ENCODE data around the gene WSCD1.

Gene WSCD1

GRCh38 chr17:6107791-6108190, 37.6 kb downstream of the WSCD1 start:
- DNase-seq (ENCODE audit: low read depth in 2 of 2), result no peak

- DNase-seq (ENCODE audit: low read depth in 2 of 2), result no peak
Observed at GRCh38 chr17:6108382-6108781, 38.2 kb downstream of the WSCD1 start.

GRCh38 chr17:6108987-6109386, 38.8 kb downstream of the WSCD1 start:
- no peak for DNase-seq (ENCODE audit: low read depth in 2 of 2)

GRCh38 chr17:6109536-6109935, 39.4 kb downstream of the WSCD1 start:
- DNase-seq (ENCODE audit: low read depth in 2 of 2), result no peak

GRCh38 chr17:6110088-6110487, 39.9 kb downstream of the WSCD1 start:
- no peak for DNase-seq (ENCODE audit: low read depth in 2 of 2)

- no peak for DNase-seq (ENCODE audit: low read depth in 2 of 2)
Observed at GRCh38 chr17:6110592-6110991, 40.4 kb downstream of the WSCD1 start.

- DNase-seq (ENCODE audit: low read depth in 2 of 2), result no peak
Observed at GRCh38 chr17:6120351-6120750, 50.2 kb downstream of the WSCD1 start.

GRCh38 chr17:6124856-6125255, 54.7 kb downstream of the WSCD1 start:
- DNase-seq (ENCODE audit: low read depth in 2 of 2), result no peak

- no peak for DNase-seq (ENCODE audit: low read depth in 2 of 2)
Observed at GRCh38 chr17:6126768-6127167, 56.6 kb downstream of the WSCD1 start.

GRCh38 chr17:6134721-6135120, 64.5 kb downstream of the WSCD1 start:
- no peak for DNase-seq (ENCODE audit: low read depth in 2 of 2)

GRCh38 chr17:6135236-6135635, 65.1 kb downstream of the WSCD1 start:
- DNase-seq (ENCODE audit: low read depth in 2 of 2), result no peak

- DNase-seq (ENCODE audit: low read depth in 2 of 2), result no peak
Observed at GRCh38 chr17:6135996-6136395, 65.8 kb downstream of the WSCD1 start.

GRCh38 chr17:6137716-6138502, 67.7 kb downstream of the WSCD1 start:
- DNase-seq (ENCODE audit: low read depth in 2 of 2), result no peak

GRCh38 chr17:6138761-6139446, 68.7 kb downstream of the WSCD1 start:
- no peak for DNase-seq (ENCODE audit: low read depth in 2 of 2)

GRCh38 chr17:6139447-6139832, 69.3 kb downstream of the WSCD1 start:
- DNase-seq (ENCODE audit: low read depth in 2 of 2), result no peak

GRCh38 chr17:6140188-6140587, 70.0 kb downstream of the WSCD1 start:
- DNase-seq (ENCODE audit: low read depth in 2 of 2), result no peak

GRCh38 chr17:6140728-6141330, 70.7 kb downstream of the WSCD1 start:
- no peak for DNase-seq (ENCODE audit: low read depth in 2 of 2)

GRCh38 chr17:6142701-6143100, 72.5 kb downstream of the WSCD1 start:
- no peak for DNase-seq (ENCODE audit: low read depth in 2 of 2)

GRCh38 chr17:6145946-6146345, 75.8 kb downstream of the WSCD1 start:
- DNase-seq (ENCODE audit: low read depth in 2 of 2), result no peak

GRCh38 chr17:6147042-6147441, 76.9 kb downstream of the WSCD1 start:
- DNase-seq (ENCODE audit: low read depth in 2 of 2), result no peak

- DNase-seq (ENCODE audit: low read depth in 2 of 2), result no peak
Observed at GRCh38 chr17:6153375-6153774, 83.2 kb downstream of the WSCD1 start.

- no peak for DNase-seq (ENCODE audit: low read depth in 2 of 2)
Observed at GRCh38 chr17:6157716-6158115, 87.5 kb downstream of the WSCD1 start.
